Ureter (tissue), 1 donor: Measurements from ENCODE around the gene PLXNA4. TPM values are rescaled to one million over a fixed set of nuclear protein-coding genes. Genes with fewer than 3 reads are reported as not detected.

Experiments
- DNase-seq: peaks from one replicate; pipeline ENCODE4 v3.0.0-alpha.2; 2020; ENCODE audit warnings: low spot score
- total RNA-seq: library from RNA; stranded (reverse); gene quantifications from one replicate; pipeline ENCODE4 v1.2.4, GENCODE V29; 2023
- donor health status: DM: yes; HTN: yes; CAD: no.

PLXNA4 gene
- total RNA-seq, 1 donor from 2014 or later = 7.6 TPM

DNA sequence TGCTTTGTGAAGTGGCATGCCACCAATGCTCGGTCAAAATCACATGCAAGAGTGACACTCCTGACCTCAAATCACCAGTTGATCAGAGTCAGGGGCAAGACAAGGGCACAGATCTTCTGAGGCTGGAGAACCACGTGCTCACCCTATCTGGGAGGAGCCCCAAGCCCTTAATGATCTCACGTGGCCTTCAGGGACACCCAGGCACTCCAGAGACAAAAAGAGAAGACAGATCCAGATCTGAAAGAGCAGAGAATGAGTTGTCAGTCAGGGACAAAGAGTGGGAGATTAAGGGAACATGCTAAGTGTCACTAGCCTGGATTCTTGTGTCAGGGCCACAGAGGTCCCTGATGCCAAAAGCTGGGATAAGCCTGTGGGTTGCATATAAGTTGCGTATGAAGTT, 134.3 kb downstream of the PLXNA4 start:
- no peak for DNase-seq

DNA sequence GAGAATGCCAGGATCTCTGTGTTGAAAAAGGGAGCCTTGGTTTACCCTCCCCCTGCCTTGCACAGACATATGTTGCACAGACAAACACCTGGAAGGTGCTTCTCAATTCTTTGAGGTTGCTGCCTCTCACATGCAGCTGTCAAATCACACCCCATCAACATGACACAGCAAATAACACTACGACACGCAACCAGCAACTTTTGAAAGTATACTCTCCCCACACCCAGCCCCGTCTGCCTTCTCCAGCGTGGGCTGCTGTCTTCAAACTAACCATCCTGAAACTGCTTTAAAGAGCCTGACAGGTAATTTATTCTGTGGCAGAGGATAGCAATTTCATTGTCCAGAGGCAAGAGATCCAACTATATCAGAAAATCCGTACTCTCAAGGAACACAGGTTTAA, 136.1 kb downstream of the PLXNA4 start:
- no peak for DNase-seq

DNA sequence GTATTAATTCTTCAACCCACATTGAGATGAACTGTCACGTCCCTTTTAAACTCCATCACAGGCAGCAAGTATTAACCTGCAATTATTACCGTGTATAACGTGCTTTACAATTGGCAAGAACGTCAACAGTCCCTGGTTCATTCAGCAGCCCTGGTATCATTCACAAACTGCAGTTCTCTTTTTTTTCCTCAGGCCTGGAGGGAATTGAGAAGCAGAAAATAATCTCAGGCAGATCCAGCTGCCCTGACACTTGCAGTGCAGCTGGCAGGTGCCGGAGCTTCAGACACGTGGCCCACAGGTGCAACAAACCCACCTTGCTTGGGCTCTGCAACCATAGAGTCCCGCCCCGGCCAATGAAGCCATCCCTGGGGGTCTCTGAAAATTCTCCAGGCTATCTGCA, 137.3 kb downstream of the PLXNA4 start:
- no peak for DNase-seq

DNA sequence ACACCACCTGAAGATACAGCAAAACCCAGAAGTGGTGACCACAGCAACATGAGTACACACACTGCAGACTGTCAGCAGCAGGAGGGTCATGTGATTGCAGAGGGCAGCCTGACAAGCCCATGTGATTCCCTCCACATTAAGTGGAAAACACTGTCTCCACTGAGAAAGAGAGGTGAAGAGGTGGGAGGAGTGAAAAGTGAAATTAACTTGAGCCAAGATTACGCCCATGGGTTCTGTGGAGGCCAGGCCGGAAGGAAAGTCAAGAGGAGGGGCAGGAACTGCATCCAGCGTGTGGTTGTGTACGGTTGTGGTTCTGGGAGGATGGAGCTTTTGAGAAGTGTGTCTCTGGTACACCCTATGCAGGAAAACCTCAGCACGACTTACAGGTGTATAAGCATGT, 138.5 kb downstream of the PLXNA4 start:
- no peak for DNase-seq

DNA sequence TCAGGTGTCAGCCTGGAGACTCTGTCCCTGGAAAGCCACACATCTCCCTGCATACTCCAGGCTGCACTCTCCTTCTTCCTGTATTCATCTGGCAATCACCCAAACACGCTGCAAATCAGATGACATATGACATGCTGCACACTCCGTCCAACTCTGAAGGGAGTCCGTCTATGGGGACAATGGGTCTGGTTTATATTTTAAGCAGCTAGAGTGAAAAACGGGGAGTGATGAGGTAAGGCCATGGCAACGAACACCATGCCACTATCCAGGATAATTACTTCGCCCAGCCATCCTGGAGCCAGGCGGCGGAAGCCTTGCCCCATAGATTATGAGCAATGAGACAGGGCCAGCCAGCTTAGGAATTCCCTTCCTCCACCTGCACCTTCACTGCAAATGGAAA, 140.1 kb downstream of the PLXNA4 start:
- no peak for DNase-seq

DNA sequence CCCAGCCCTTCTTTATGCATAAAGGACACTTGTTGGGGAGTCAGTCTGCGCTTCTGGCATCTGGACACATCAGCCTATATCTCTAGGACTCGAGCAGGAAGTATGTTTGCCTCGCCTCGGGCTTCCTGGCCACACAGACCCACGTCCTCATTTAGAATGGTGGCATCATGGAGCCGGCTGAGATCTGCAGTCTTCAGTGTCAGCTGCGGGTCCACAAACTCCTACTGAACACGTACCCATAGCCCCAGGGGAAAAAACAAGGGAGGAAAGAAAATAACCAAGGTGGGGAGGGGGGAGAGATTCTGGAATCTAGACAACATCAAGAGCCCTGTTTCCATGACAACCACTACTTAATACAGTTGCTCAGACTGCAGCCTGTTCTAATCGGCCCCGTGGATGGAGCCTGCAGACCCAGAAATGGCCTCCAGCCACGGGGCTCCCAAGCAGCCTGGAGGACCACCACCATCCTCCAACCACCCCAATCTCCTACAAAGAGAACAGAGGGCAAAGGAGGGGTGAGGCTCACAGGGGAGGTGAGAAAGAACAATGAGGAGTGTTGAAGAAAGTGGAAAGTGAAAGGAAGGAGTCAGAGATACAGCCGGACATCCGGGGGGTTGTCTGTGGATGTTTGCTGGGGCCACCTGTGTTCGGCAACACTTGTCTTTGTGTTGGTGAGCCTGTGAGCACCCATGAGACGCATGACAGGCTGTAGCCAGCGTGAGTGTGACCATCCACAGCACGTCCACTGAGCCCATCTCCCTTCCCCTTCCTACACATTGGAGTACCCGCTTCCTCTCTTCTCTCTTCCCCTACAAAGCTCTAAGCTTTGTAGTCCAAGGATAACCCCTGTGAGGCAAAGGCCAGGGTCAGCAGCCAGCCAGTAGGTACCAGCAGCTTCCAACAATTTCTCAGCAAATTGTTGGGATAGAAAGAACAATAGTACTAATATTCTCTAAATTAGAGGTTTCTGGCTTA, 141.0 kb downstream of the PLXNA4 start:
- DNase-seq = no peak

DNA sequence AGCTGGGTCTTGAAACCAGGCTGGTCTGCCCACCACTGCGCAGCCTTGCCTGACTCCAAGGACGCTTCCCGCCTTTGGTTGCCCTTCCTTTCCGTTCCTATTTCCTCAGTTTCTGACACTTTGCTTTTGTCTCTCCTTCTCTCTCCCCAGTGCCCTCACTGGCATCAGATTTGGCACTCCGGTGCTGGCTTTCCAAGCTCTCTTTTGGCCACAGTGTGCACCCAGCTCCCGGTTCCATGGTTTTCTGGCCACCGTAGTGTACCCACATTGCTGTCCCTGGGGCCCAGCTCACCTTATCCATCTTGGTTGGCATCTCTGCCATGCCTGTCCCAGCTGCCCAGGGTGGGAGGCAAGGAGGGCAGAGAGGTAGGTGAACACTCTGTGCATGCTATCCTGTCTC, 142.2 kb downstream of the PLXNA4 start:
- DNase-seq = no peak

DNA sequence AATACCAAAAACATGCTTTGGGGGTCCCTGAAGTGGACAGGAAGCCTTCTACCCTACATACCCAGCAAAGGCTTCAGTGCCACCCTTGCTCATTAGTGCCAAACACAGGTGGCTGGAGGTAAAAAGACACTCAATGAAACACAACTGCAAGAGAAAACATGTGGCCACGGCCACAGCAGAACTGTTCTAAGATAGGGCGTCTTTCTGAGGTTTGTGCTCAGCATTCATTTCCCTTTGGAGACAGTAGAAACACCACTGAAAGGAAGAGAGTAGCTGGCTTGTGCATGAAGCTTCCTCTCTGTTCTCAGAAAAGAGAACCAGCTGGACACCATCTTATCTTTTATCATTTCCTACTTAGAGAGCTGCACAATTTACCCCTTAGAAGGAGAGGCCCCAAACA, 143.0 kb downstream of the PLXNA4 start:
- DNase-seq = no peak

DNA sequence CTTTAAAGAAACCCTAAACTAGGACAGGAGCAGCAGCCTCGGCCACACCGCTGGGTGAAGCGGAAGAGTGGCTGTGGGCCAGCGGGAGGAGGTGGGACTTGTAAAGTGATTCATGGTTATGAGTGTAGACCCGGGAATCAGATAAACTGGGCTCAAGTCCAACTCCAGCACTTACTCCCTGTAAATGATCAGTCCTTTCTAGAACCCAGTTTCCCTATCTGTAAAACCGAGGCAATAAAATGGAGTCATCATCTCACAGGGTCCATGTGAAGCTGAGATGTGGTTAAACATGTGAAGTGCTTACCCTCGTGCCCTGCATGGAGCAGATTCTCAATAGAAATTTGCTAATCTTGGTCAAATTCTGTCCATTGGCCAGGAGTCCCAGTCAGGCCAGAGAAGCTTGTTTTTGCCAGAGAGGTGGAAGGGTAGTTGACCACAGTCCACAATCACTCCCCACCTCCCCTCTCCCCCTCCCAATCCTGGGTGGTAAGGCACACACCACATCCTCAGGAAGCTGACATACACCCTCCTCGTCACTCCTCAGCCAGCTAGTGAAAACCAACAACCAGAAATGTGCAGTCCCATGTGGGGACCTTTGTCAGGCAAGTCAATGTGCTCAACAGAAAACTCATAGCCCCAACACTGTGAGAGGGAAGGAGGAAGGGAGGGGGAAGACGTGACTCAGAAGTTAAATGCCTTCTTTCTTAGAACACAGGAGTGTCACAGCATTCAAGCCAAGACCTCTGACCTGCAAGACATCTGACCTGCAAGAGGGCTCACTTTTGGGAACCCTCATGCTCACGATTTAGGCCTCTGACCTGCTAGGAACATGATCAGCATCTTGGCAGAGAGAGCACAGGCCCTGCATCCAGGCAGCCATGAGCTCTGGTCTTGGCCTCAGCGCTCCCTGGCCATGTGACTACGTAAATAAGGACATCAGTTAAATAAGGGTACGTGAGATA, 145.1 kb downstream of the PLXNA4 start:
- peak; percentile 65 for DNase-seq

DNA sequence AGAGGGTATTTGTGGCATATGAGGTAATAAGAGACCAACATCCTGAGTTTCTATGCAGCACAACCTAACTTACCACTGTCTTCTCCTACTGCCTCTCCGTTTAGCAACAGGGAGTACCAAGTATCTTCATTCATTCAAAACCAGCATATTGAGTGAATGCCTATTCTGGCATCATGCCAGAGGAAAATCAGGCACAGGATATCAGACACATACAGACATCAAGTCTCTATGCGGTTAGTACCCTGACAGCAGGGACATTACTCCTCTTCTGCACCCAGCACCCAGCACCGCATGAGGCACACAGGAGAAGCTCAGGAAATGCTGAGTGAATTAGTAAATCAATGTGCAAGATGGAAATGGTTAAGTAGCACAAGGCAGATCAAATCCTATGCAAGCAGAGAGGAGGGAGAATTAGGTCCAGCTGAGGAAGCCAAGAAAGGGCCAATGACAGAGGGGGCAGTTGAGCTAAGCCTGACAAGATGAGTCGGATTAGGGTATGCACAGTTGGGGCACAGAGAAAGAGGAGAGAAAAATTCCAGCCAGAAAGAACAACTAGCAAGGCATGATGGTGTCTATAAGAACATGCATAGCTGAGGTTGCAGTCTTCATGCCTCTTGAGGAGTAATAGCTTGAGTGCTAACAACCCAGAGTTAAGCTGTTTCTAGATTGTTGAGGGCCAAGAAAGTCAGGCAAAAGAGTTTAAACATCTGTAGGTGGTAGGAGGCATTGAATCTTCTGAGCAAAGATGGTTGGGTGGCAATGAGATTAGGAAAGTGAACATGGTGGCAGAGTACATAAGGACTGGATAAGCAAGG, 146.0 kb downstream of the PLXNA4 start:
- no peak for DNase-seq

DNA sequence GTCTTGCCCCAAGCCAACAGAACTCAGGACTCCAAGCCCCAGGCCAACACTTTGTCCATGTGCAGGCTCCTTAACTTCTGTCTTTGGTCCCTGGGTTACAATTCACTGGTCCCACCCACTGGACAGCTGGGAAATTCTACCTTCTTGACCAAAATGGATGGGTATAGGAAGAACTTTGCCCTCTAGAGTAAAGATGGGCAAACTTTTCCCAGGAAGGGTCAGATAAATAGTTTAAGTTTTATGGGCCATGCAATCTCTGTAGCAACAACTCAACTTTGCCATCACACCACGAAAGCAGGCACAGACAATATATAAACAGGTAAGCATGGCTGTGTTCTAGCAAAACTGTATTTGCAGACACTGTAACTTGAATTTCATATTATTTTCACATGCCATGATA, 147.1 kb downstream of the PLXNA4 start:
- DNase-seq = no peak

DNA sequence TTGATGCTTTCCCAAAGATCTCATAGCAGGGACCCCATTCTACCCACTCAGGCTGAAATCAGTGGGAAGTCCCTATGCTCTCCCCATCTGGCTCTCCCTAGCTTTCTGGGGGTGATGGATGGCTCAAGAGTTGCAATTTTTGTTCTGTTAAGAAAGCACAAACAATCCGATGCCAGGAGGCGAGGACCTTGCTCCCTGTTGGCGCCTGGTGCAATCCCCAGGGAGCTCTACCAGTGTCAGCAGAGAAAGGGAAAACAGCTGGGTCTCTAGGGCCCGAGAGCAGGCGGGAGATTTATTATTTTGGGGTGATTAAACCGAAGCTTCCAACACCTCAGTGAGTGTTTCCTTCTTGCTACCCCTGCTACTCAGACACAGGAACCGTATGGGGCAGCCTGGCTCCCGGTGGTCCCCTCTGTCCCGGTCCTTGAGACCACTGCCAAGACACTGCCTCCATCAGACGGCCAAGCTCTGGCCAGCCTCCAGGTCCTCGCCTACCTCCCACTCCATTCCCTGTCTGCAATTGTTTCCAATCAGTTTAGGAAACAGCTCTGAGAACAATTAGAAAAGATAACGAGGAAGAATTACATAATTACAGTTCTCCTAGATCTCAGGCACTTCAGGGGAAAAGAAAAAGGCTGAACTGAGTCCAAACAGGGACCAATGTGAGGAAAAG, 147.9 kb downstream of the PLXNA4 start:
- no peak for DNase-seq

DNA sequence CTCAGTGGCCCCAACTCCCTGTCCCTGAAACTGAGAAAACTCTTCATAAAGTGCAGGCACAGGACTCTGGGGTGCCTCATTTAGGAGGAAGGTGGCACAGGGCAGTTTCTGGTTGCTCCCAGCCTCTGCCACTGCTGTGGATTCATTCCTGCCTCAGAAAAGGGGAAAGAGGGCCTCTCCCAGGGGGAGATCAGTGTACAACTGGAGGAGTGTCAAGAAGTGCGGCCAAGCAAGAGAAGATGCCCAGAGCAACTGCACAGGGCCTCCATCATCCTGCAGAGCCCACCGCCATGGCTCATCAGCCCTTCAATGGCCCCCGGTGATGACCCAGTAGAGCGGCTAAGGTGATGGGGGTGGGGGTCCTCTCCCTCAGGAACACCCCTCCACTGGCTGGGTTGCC, 150.3 kb downstream of the PLXNA4 start:
- no peak for DNase-seq

DNA sequence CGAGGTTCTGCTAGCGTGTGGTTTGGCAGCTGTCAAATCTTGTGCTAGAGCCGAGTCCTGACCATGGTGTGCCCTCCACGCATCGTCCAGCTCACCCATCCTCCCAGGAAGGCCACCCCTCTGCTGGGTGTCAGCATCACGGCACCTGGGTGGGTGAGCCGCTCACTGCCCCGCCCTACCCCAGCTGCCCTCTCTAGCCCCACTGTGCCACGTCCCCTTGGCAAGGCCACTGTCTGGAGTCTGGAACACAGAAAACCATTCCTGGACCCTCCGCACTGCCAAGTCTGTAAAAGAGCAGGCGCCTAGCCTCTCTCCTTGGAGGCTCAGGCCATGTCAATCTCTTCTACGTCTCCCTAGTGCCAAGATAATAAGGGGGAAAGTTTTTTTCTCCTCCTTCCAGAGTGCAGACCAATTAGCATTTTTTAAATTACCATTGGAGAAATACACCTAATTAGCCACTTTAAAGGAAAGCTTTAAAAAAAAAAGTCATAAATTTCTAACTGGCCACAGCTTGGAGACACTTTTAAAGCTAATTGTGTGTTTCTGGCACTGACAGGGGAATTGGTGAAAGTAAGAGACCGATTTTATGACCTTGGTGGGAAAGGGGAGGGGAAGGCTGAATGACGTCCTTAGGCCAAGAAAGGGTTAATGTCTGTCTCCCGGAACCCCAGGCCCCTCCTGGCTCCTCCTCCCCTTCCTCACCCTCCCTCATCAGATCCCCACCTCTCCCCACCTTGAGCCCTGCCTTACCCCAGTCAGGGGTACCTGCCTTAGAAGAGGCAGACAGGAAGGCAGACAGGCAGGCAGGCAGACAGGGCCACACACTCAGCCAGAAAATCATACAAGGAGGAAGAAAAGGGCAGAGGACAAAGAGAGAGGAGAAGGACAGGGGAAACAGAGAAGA, 151.2 kb downstream of the PLXNA4 start:
- no peak for DNase-seq

DNA sequence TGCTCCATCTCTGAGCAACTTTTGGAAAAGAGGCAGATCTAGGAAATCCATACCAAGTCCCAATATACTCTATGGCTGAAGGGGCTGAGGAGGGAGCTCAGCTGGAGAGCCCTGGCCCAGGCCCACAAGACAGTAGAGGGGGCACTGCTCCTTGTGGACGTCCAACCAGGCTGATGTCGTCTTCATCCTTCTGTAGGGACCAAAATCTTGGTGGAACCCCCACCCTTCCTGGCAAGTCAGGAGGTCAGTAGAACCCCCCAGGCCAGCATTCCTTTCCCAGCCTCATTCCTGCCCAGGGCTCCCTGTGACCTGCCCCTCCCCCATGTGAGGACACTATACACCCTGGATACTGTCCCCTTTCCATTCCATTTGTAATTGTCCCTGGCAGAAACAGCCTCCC, 152.0 kb downstream of the PLXNA4 start:
- DNase-seq = no peak

DNA sequence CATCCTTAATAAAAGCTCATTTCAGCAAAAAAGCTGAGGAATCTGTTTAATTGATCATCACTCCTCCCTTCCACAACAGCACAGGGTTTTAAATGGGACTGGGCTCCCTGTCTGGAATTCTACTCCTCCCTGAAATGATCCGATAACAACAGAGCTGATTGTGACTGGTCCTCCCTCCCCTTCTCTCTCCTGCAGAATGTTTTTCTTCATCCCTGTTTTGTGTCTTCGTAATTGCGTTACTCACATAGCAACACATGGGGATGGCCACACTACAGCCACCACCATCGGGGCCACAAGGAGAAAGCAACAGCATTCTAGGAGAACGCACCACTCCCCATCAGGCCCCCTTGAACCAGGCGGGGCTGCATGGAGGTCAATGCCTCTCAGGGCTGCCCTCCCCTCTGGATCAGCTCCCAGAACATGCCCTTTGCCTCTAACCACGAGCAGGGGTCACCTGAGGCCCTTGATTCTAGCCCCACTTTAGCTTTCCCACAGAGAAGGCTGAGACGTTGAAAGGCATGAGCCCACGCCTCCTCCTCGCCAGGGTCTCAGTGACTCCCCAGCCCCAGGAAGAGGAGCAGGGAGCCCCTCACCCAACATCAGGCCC, 152.6 kb downstream of the PLXNA4 start:
- no peak for DNase-seq

DNA sequence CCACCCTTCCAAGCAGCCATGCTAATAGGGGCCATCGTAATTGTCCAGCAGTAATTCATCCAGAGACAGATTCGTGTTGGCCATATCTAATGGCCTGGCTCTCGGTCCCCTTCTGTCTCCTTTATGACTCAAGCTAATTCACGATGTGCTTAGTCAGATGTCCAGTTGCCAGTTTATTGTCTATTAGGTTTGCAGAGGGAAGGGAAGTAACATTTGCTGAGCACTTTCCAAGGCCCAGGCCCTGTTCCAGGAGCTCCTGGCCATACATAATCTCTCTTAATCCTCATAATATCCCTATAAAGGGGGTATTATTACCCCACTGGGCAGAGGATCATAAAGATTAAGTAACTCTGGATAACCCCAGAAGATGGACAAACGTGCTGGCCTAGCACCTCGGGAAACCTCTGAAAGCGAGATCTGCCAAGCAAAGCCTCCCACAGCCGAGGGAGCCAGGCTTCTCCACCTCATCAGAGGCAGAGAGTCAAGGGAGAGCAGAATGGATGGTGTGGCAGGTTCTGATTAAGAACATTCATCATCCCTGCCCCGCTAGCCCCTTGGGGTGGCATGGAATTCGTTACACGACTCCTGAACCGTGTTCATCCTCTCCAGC, 153.7 kb downstream of the PLXNA4 start:
- no peak for DNase-seq

DNA sequence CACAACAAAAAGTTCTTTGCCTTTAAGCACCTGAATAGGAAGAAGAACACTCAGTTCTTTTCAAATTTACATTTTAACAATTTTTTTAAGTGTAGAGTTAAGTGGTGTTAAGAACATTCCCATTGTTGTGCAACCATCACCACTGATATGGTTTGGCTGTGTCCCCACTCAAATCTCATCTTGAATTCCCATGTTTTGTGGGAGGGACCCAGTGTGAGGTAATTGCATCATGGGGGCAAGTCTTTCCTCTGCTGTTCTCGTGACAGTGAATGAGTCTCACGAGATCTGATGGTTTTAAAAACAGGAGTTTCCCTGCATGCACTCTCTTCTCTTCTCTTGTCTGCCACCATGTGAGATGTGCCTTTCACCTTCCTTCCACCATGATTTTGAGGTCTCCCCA, 155.7 kb downstream of the PLXNA4 start:
- no peak for DNase-seq

DNA sequence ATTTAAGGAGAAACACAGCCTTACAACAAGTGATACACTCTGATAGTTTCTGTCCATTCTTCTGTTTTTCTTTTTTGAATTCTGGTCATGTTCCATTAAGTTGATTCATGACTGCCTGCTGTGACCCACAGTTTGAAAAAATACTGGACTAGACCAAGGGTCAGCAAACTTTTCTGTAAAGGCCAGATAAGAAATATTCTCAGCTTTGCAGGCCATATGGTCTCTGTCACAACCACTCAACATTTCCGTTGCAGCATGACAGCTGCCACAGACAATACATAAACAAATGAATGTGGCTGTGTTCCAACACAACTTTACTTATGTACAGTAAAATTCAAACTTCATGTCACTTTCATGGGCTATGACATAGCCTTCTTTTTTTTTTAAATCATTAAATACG, 156.7 kb downstream of the PLXNA4 start:
- DNase-seq = no peak
